GM12875 (cell line): Measurements from ENCODE around the gene SPDL1.
"Not testable (repeated sequence)": the region's sequence is repeated elsewhere in the genome, so short reads cannot be mapped to it uniquely, and the experiment has no call there.

Experiments
- H3K4me3 ChIP-seq: one replicate; pipeline ENCODE4 v1.5.1; 2011; ENCODE audit warnings: low read depth, low read length, control low read depth
- CTCF ChIP-seq: IDR thresholded peaks from 2 replicates; pipeline ENCODE4 v1.5.1; 2011; ENCODE audit warnings: low read depth, mild to moderate bottlenecking, control low read depth, inconsistent platforms, low read length, moderate library complexity, borderline replicate concordance; ENCODE audit not compliant: insufficient read depth

The SPDL1 gene

DNA sequence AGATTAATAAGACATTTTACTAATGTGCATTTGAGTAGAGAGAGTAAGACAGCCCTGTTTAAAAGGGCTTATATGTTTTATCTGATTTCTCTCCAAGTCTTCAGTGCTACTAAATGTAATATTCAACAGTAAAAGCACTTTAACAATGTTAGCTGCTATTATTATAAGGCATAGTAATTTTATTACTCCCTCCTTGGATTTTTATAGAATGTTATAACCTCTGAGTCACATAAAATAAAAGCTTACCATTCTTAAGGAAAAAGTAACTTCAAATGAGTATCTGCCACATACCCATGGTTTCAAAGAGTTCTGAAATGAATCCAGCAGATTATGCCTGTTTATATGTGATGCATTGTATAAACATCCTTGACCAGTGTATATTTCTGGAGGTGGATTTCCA, 19.0 kb downstream of the SPDL1 start:
- no peak overlapping the region for H3K4me3 ChIP-seq
- TF ChIP-seq CTCF: no peak

DNA sequence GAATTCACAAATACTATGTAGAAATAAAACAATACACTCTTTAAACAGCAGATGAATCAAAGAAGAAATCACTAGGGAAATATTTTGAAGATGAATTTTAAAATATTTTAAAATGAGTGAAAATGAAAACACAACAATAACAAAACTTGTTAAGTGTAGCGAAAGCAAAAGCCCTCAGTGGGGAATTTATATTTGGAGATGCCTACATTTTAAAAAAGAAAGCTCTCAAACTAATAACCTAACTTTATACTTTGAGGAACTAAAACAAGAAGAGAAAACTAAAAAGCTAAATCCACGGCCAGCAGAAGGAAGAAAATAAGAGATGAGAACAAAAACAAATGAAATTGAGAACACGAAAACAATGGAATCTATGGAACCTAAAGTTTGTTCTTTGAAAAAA, 22.7 kb downstream of the SPDL1 start:
- no peak for TF ChIP-seq CTCF

GRCh38 chr5:169607882-169608281, 24.3 kb downstream of the SPDL1 start:
- TF ChIP-seq CTCF: no peak
- no peak overlapping the region for H3K4me3 ChIP-seq

More for the DNA sequence above, 22.7 kb downstream of the SPDL1 start:
- no peak overlapping the region for H3K4me3 ChIP-seq

- TF ChIP-seq CTCF: no peak
- no peak overlapping the region for H3K4me3 ChIP-seq
Observed at GRCh38 chr5:169609716-169610115, 26.1 kb downstream of the SPDL1 start.

- H3K4me3 ChIP-seq: no peak overlapping the region
- TF ChIP-seq CTCF: no peak
Observed at GRCh38 chr5:169610606-169611005, 27.0 kb downstream of the SPDL1 start.

DNA sequence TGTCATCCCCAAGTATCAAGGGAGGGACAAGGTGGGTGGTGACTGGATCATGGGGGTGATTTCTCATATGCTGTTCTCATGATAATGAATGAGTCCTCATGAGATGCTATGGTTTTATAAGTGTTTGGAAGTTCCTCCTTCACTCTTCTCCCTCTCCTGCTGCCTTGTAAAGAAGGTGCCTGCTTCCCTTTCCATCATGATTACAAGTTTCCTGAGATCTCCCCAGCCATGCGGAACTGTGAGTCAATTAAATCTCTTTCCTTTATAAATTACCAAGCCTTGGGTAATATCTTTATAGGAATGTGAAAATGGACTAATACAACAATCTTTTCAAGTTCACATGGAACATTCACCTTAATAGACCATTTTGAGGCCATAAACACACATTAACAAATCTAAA, 32.0 kb downstream of the SPDL1 start:
- H3K4me3 ChIP-seq: no peak overlapping the region
- TF ChIP-seq CTCF: no peak

DNA sequence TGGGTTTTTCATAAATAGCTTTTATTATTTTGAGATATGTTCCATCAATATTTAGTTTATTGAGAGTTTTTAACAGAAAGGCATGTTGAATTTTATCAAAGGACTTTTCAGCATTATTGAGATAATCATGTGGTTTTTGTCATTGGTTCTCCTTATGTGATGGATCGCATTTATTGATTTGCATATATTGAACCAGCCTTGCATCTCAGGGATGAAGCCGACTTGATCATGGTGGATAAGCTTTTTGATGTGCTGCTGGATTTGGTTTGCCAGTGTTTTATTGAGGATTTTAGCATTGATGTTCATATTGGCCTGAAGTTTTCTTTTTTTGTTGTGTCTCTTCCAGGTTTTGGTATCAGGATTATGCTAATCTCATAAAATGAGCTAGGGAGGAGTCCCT, 40.7 kb downstream of the SPDL1 start:
- not testable (repeated sequence) for H3K4me3 ChIP-seq

GRCh38 chr5:169626779-169627178, 43.2 kb downstream of the SPDL1 start:
- H3K4me3 ChIP-seq: no peak overlapping the region
- TF ChIP-seq CTCF: no peak
